Mesodermal cell (in vitro differentiated cells): ENCODE results near the gene KCTD16.

Experiments
- H3K27ac ChIP-seq: 2 replicates; pipeline ENCODE4 v1.7.0; 2013; ENCODE audit warnings: mild to moderate bottlenecking, low read depth, low read length, moderate library complexity; ENCODE audit not compliant: severe bottlenecking
- H3K36me3 ChIP-seq: 2 replicates; pipeline ENCODE4 v1.7.1; 2013; ENCODE audit warnings: mild to moderate bottlenecking, low read length, moderate library complexity; ENCODE audit not compliant: control insufficient read depth, insufficient read depth
- H3K4me1 ChIP-seq: one replicate; pipeline ENCODE4 v1.7.1; 2013; ENCODE audit warnings: mild to moderate bottlenecking, low read length; ENCODE audit not compliant: insufficient read depth, control insufficient read depth, poor library complexity, severe bottlenecking
- H3K4me3 ChIP-seq: 2 replicates; pipeline ENCODE4 v1.7.0; 2013; ENCODE audit warnings: low read length, control low read depth, mild to moderate bottlenecking; ENCODE audit not compliant: insufficient read depth, poor library complexity, severe bottlenecking; ENCODE audit errors: extremely low read depth
- H3K9me3 ChIP-seq: 2 replicates; pipeline ENCODE4 v1.7.1; 2013; ENCODE audit warnings: mild to moderate bottlenecking, low read length, moderate library complexity; ENCODE audit not compliant: control insufficient read depth
- WGBS, 2 experiments: methylation state at CpG; one replicate each; pipeline ENCODE4 v1.1.5; 2013; ENCODE audit warnings: missing lambda C conversion rate in 2 of 2; ENCODE audit not compliant: insufficient coverage in 2 of 2; 5-methylcytosine and 5-hydroxymethylcytosine counted together

Gene KCTD16

GRCh38 chr5:144510845-144511579 is 340.3 kb downstream of the KCTD16 start:
- no peak overlapping the region for H3K27ac ChIP-seq
- no peak overlapping the region for H3K4me3 ChIP-seq
- WGBS, 2 experiments, result 91 to 96% methylated on average over 8 to 10 of the region's 10 CpGs

DNA sequence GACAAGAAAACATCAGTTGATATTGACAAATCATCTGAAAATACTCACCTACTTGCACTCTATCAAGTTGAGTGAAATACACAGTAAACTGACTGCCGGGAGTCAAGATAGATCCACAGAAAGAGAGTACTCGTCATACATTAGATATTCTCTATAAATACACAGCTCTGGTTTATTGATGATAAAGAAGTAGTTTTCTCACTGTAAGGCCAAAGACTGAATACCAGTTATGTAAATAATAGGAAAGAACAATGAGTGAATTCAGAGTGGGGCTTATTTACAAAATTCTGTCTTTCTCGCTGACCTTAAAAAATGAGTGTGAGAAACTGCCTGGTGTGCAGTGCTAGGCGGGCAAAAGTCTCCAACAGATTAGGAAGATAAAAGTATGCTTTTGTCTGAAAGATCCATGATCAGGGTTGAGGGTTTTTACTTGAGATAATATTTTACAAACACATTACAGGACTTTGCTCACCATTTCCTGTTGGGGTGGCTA is 341.0 kb downstream of the KCTD16 start:
- H3K27ac ChIP-seq, result no peak overlapping the region
- 100% methylated on average over 1 of the region's 4 CpGs for WGBS, 2 experiments
- H3K9me3 ChIP-seq, result no peaks in the 10 kb centered on the region
- no peak overlapping the region for H3K4me3 ChIP-seq
- H3K36me3 ChIP-seq, result no peaks in the 10 kb centered on the region
- no peaks in the 10 kb centered on the region for H3K4me1 ChIP-seq

More at GRCh38 chr5:144510845-144511579, 340.3 kb downstream of the KCTD16 start:
- Histone ChIP-seq H3K9me3 (no peaks in the 10 kb centered on the region), H3K36me3 (no peaks in the 10 kb centered on the region), H3K4me1 (no peaks in the 10 kb centered on the region)

GRCh38 chr5:144522698-144523097 is 352.0 kb downstream of the KCTD16 start:
- H3K4me3 ChIP-seq, result no peak overlapping the region
- no CpG with 5 or more reads among the region's 1 CpG for WGBS, 2 experiments
- no peaks in the 10 kb centered on the region for H3K4me1 ChIP-seq
- no peak overlapping the region for H3K27ac ChIP-seq
- H3K9me3 ChIP-seq, result peaks cover 3% of the 10 kb centered on the region
- no peaks in the 10 kb centered on the region for H3K36me3 ChIP-seq

DNA sequence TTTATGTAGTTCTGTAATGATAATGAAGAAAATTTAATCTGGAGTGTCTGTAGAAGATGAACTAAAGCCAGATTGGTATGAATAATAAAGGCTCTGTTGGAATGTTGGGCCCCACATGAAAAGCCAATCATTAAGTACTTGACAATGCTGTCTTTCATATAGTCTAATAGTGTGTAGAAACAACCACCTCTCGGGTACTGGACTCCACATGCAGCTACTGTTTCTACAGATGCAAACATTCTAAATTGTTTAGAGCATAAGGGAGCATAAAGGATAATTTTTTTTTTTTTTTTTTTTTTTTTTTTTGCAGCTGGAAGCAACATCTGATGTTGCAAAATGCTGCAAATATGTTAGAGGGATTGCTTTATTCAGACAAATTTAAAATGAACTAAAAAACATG is 354.3 kb downstream of the KCTD16 start:
- H3K4me1 ChIP-seq, result no peaks in the 10 kb centered on the region
- no CpG with 5 or more reads among the region's 1 CpG for WGBS, 2 experiments
- H3K9me3 ChIP-seq, result no peaks in the 10 kb centered on the region
- H3K36me3 ChIP-seq, result no peaks in the 10 kb centered on the region
- H3K4me3 ChIP-seq, result no peak overlapping the region
- no peak overlapping the region for H3K27ac ChIP-seq

GRCh38 chr5:144531188-144531587 is 360.5 kb downstream of the KCTD16 start:
- Histone ChIP-seq H3K4me1 (no peaks in the 10 kb centered on the region), H3K4me3 (no peak overlapping the region), H3K36me3 (no peaks in the 10 kb centered on the region), H3K27ac (no peak overlapping the region), H3K9me3 (peaks cover 5% of the 10 kb centered on the region)
- WGBS, 2 experiments, result 100% methylated on average over 1 of the region's 1 CpG
